Pancreas (tissue), 10 donors: ENCODE data around the gene DIP2A. TPM values are rescaled to one million over a fixed set of nuclear protein-coding genes. Genes with fewer than 3 reads are reported as not detected.
"Not testable (repeated sequence)": the region's sequence is repeated elsewhere in the genome, so short reads cannot be mapped to it uniquely, and the experiment has no call there.

Experiments
- ATAC-seq, 4 donors: fragments of 200-7000 bp; cut with Tn5 transposase; one replicate each; pipeline versions ENCODE4 v1.8.0 to v1.9.1; 2020; ENCODE audit warnings: mild to moderate bottlenecking in 4 of 4, moderate library complexity in 4 of 4
- DNase-seq, 6 donors: peaks; one replicate each; pipeline ENCODE4 v3.0.0-alpha.2; 2020
- FAIRE-seq: peaks from 2 replicates; lab custom pipeline; 2012; peaks lifted over from hg19 to GRCh38; lab: Jason Lieb, UNC
- H3K27ac ChIP-seq, 4 donors: fragments of 200-600 bp; sonication (generic); 1 replicate in 3 of 4; 2 replicates in 1 of 4; pipeline versions ENCODE4 v1.5.0 to v1.8.0; 2020
- H3K27me3 ChIP-seq, 4 donors: fragments of 200-600 bp; one replicate each; pipeline ENCODE4 v1.8.0; 2021
- H3K36me3 ChIP-seq, 3 donors: fragments of 200-600 bp; sonication (generic) in 1 of 3; one replicate each; pipeline versions ENCODE4 v1.5.0 to v1.8.0; 2020 to 2021
- H3K4me1 ChIP-seq, 3 donors: fragments of 200-600 bp; one replicate each; pipeline ENCODE4 v1.8.0; 2021
- H3K4me3 ChIP-seq, 4 donors: fragments of 200-600 bp; sonication (generic) in 2 of 4; one replicate each; pipeline versions ENCODE4 v1.5.0 to v1.8.0; 2020 to 2021
- H3K9me3 ChIP-seq, 4 donors: fragments of 200-600 bp; one replicate each; pipeline ENCODE4 v1.8.0; 2021
- CTCF ChIP-seq, 4 donors: fragments of 200-600 bp; sonication (generic) in 3 of 4; IDR thresholded peaks; one replicate each; pipeline versions ENCODE4 v1.5.0 to v1.8.0; 2021; ENCODE audit warnings: antibody characterized with exemption in 4 of 4
- WGBS, 2 donors: extraction: QIAGEN DNeasy Blood & Tissue Kit; methylation state at CpG; one replicate each; pipeline ENCODE4 v1.1.7; 2013; 5-methylcytosine and 5-hydroxymethylcytosine counted together
- intact Hi-C, 3 donors: fragments of 100-400 bp; cut with DNase I; formaldehyde crosslinking; loops; one replicate each; pipeline versions ENCODE4 v1.11.1 to v1.14.2; 2022
- polyA plus RNA-seq, 2 donors: library from polyadenylated mRNA; stranded (reverse); fragments of 200-250 nt; gene quantifications; one replicate each; pipeline ENCODE4 v1.2.3, GENCODE V29; 2013
- total RNA-seq, 6 donors: library from RNA; stranded (reverse); fragmentation: NEBNext Ultra II Directional in 4 of 6; extraction: Animal tissue kit (Norgen Biotek cat#: 25700) in 4 of 6; gene quantifications; one replicate each; pipeline versions ENCODE4 v1.2.1 to v1.2.4, GENCODE V29; 2021 to 2023
- donor health status: healthy with polysubstance abuse.
- donor health status: DM: no; HTN: no; CAD: no; lungs with moderate emphysema.
- donor health status: DM: no; HTN: no; CAD: no.
- donor health status: control.
- donor health status: control.
- donor health status: Bipolar disorder and iron deficiency.
- donor health status: DM: yes; HTN: yes; CAD: no.
- donor health status: DM: no; HTN: no; CAD: no.
- donor health status: DM: no; HTN: no; CAD: no.
- donor health status: DM: yes; HTN: yes; CAD: no.

The DIP2A gene
- total and polyA plus RNA-seq, 8 donors, result 12.1 to 28.7 (median 18.4) TPM

DNA sequence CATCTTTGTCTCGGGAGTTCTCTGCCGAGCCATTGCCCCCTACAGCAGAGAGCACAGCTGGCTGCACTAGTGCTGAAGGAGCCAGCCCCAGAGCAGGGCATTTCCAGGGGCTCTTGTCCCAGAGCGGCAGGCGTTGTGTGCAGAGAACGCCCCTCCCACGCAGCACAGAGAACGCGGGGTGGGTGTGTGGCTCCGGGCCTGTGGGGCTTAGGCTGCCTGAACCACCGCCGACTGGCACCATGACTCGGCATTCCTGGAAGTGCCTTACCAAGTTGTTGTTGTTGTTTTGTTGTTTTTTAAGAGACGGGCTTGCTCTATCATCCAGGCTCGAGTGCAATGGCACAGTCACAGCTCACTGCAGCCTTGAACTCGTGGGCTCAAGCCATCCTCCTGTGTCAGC lies 15.8 kb upstream of the DIP2A start:
- no peak overlapping the region for H3K4me3 ChIP-seq
- DNase-seq, result no peak
- peaks cover 0 to 23% (median 0%) of the 10 kb centered on the region in 3 donors for H3K36me3 ChIP-seq
- H3K4me1 ChIP-seq, result no peaks in the 10 kb centered on the region
- intact Hi-C loops, result no loop called here
- no peak for ATAC-seq
- no peaks in the 10 kb centered on the region for H3K9me3 ChIP-seq
- no peak overlapping the region for H3K27ac ChIP-seq
- TF ChIP-seq CTCF (IDR thresholded peaks at IDR 0.05), result no peak
- FAIRE-seq, result no peak
- H3K27me3 ChIP-seq, result no peaks in the 10 kb centered on the region
- 88 to 90% methylated on average over 15 of the region's 15 CpGs for WGBS, 2 donors

DNA sequence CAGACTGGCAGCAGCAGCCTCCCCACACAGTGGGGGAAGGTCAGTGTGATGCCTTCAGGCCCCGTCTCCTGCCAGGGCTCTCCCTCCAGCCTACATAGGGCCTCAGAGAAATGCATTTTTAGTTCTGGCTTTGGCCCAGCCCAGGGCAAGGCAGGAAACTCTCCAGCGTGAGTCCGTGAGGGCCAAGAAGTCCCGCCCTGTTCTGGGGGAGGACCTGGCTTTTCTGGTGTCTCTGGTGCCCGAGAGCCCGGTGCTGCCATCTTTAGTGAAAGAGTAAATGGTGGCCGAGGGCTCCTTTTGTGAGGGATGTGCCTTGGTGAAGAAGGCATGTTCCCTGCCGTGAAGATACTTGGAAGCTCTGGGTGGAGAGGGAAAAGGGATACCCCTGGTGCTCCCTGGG lies 14.8 kb upstream of the DIP2A start:
- FAIRE-seq (no peak), DNase-seq (no peak), ATAC-seq (no peak)
- TF ChIP-seq CTCF (IDR thresholded peaks at IDR 0.05), result no peak
- intact Hi-C loops, result no loop called here
- no peaks in the 10 kb centered on the region for H3K27me3 ChIP-seq
- H3K4me1 ChIP-seq, result no peaks in the 10 kb centered on the region
- H3K9me3 ChIP-seq, result no peaks in the 10 kb centered on the region
- no peak overlapping the region for H3K27ac ChIP-seq
- H3K36me3 ChIP-seq, result peaks cover 0 to 20% (median 0%) of the 10 kb centered on the region in 3 donors
- no peak overlapping the region for H3K4me3 ChIP-seq
- WGBS, 2 donors, result 88 to 90% methylated on average over 8 of the region's 8 CpGs

DNA sequence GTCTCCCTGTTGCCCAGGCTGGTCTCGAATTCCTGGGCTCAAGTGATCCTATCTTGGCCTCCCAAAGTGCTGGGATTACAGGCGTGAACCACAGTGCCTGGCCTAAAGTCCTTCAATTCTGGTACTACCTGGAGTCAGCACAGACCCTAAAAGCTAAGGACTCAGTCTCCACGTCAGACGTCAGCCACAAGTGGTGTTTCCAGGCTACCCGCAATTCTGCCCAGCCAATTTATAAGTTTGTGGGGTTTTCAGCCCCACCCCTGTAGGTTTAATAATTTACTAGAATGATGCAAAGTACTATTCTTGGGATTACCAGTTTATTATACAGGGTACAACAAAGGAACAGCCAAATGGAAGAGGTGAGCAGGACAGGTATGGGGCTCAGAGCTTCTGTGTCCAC lies 10.6 kb upstream of the DIP2A start:
- no peak for DNase-seq
- H3K36me3 ChIP-seq, result no peaks in the 10 kb centered on the region
- H3K4me3 ChIP-seq, result no peak overlapping the region
- intact Hi-C loops, result no loop called here
- no peak for TF ChIP-seq CTCF (IDR thresholded peaks at IDR 0.05)
- no peaks in the 10 kb centered on the region for H3K4me1 ChIP-seq
- H3K9me3 ChIP-seq, result no peaks in the 10 kb centered on the region
- peak in 1 of 4 donors; percentile 40 for ATAC-seq
- no peaks in the 10 kb centered on the region for H3K27me3 ChIP-seq
- no peak for FAIRE-seq
- H3K27ac ChIP-seq, result no peak overlapping the region
- WGBS, 2 donors, result 87 to 94% methylated on average over 5 of the region's 5 CpGs

DNA sequence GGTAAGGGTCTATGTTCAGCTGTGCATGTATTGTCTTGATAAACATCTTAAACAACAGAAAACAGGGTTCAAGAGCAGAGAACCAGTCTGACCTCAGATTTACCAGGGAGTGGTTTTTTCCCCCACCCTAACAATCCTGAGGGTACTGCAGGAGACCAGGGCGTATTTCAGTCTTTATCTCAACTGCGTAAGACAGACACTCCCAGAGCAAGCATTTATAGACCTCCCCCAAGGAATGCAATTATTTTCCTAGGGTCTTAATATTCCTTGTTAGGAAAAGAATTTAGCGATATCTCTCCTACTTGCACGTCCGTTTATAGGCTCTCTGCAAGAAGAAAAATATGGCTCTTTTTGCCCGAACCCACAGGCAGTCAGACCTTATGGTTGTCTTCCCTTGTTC lies 9.8 kb upstream of the DIP2A start:
- H3K27ac ChIP-seq, H3K4me3 ChIP-seq, intact Hi-C loops, H3K27me3 ChIP-seq, H3K4me1 ChIP-seq, DNase-seq, H3K36me3 ChIP-seq, FAIRE-seq, ATAC-seq, H3K9me3 ChIP-seq: not testable (repeated sequence)
- WGBS, 2 donors, result 95 to 98% methylated on average over 6 of the region's 6 CpGs

DNA sequence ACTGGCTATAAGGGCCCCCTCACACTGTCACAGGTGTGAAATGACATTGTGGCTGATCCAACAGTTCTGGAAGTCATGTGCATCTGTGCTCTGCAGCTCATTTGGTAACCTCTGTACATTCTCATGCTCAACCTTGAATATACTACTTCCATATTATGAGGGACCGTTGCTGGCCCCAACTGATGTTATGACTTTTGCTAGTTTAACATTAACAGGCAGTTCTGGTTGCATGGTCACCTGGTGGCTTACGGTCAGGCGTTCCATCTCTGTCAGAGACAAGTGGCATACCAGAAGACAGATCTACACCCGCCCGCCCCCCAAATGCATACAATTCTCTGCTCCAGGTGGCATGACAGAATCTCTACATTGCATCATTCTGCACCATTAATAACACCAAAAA lies 6.0 kb upstream of the DIP2A start:
- H3K36me3 ChIP-seq, result no peaks in the 10 kb centered on the region
- DNase-seq (no peak), ATAC-seq (no peak), FAIRE-seq (no peak)
- H3K9me3 ChIP-seq, result no peaks in the 10 kb centered on the region
- H3K4me1 ChIP-seq, result peaks cover 0 to 8% (median 0%) of the 10 kb centered on the region in 3 donors
- no peak overlapping the region for H3K27ac ChIP-seq
- intact Hi-C loops, result no loop called here
- no peak for TF ChIP-seq CTCF (IDR thresholded peaks at IDR 0.05)
- WGBS, 2 donors, result 73 to 78% methylated on average over 5 of the region's 5 CpGs
- H3K4me3 ChIP-seq, result no peak overlapping the region
- H3K27me3 ChIP-seq, result no peaks in the 10 kb centered on the region
